Esophagus muscularis mucosa (tissue), 3 donors: Measurements from ENCODE around the gene GPR157.

ENCODE experiments used
- CTCF ChIP-seq, 3 experiments: fragments of 200-600 bp in 2 of 3; fragments of 450-650 bp in 1 of 3; sonication (generic) in 2 of 3; IDR thresholded peaks; one replicate each; pipeline ENCODE4 v1.5.1; 2017 to 2019; ENCODE audit warnings: antibody characterized with exemption in 3 of 3, mild to moderate bottlenecking in 2 of 3, moderate library complexity in 1 of 3
- POLR2A ChIP-seq: fragments of 450-650 bp; IDR thresholded peaks from one replicate; pipeline ENCODE4 v1.6.1; 2017; ENCODE audit warnings: antibody characterized with exemption, moderate library complexity, mild to moderate bottlenecking, low read depth
- POLR2AphosphoS5 ChIP-seq, 2 donors: sonication (generic); formaldehyde crosslinking; IDR thresholded peaks; one replicate each; pipeline ENCODE4 v1.6.1; 2017; ENCODE audit warnings: antibody characterized with exemption in 2 of 2

- TF ChIP-seq CTCF (IDR thresholded peaks at IDR 0.05) (no peak), POLR2A (no peak), POLR2AphosphoS5 (IDR thresholded peaks at IDR 0.05) (no peak)
These were observed 17.3 kb upstream of the GPR157 start for GRCh38 chr1:9146156-9146555.
